Myocyte (in vitro differentiated cells): ENCODE data around the gene MXI1. TPM values are rescaled to one million over a fixed set of nuclear protein-coding genes. Genes with fewer than 3 reads are reported as not detected.
"Not testable (repeated sequence)": the region's sequence is repeated elsewhere in the genome, so short reads cannot be mapped to it uniquely, and the experiment has no call there.

Experiments
- DNase-seq: peaks from one replicate; pipeline ENCODE4 v3.0.0-alpha.2; 2012; ENCODE audit warnings: low read depth
- total RNA-seq: library from RNA; depleted of rRNA; stranded (reverse); fragments of >200 nt; gene quantifications from 2 replicates; pipeline ENCODE4 v1.2.3, GENCODE V29; 2014

MXI1 gene
- total RNA-seq, 1 donor from 2014 or later = 18.5 TPM

GRCh38 chr10:110237894-110238480 lies 30.6 kb downstream of the MXI1 start:
- DNase-seq = no peak

GRCh38 chr10:110239892-110240291 lies 32.5 kb downstream of the MXI1 start:
- DNase-seq = no peak

GRCh38 chr10:110241407-110241806 lies 34.0 kb downstream of the MXI1 start:
- no peak for DNase-seq

GRCh38 chr10:110241841-110242240 lies 34.4 kb downstream of the MXI1 start:
- DNase-seq = no peak

- no peak for DNase-seq
Measured at GRCh38 chr10:110242511-110242910, 35.1 kb downstream of the MXI1 start.

DNA sequence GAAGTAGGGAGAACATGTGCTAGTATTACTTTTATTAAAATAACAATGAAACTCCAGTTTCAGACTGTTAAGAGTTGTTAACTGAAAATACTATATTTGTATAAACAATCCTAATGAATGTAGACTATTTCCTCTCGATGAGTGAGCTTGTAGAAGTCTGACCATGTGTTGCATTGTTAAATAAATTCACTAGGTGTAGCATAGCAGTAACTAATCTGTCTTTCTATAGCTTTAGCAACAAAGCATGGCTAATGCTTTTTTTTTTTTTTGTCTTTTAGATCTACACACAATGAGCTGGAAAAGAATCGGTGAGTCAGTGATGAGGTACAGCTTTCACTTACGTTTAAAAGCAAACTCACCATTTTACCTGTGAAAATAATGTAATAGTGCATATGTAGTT lies 37.1 kb downstream of the MXI1 start:
- DNase-seq = no peak

GRCh38 chr10:110247833-110248232 lies 40.4 kb downstream of the MXI1 start:
- DNase-seq = not testable (repeated sequence)

DNA sequence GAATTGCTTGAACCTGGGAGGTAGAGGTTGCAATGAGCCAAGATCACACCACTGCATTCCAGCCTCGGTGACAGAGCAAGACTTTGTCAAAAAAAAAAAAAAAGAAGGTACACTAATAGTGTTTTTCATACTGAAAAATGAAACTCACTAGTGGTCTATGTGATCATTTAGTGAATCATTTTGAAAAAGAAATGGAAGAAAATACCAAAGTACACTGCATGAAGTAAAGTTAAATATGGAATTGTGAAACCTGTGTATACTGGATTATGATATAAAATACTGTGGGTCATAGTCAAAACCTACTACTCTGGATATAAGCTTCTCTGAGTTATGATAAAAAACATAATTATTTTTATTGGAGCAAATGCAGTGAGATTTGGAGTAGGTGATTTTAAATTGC lies 42.1 kb downstream of the MXI1 start:
- DNase-seq = not testable (repeated sequence)

- DNase-seq = not testable (repeated sequence)
Measured at GRCh38 chr10:110251392-110251791, 44.0 kb downstream of the MXI1 start.

GRCh38 chr10:110252151-110252550 lies 44.7 kb downstream of the MXI1 start:
- DNase-seq = no peak

- no peak for DNase-seq
Measured at GRCh38 chr10:110254467-110254866, 47.1 kb downstream of the MXI1 start.

- DNase-seq = no peak
Measured at GRCh38 chr10:110258542-110258941, 51.1 kb downstream of the MXI1 start.

GRCh38 chr10:110259317-110259716 lies 51.9 kb downstream of the MXI1 start:
- no peak for DNase-seq

- peak; percentile 22 for DNase-seq
Measured at GRCh38 chr10:110260746-110261477, 53.5 kb downstream of the MXI1 start.

- DNase-seq = no peak
Measured at GRCh38 chr10:110263164-110263563, 55.8 kb downstream of the MXI1 start.

DNA sequence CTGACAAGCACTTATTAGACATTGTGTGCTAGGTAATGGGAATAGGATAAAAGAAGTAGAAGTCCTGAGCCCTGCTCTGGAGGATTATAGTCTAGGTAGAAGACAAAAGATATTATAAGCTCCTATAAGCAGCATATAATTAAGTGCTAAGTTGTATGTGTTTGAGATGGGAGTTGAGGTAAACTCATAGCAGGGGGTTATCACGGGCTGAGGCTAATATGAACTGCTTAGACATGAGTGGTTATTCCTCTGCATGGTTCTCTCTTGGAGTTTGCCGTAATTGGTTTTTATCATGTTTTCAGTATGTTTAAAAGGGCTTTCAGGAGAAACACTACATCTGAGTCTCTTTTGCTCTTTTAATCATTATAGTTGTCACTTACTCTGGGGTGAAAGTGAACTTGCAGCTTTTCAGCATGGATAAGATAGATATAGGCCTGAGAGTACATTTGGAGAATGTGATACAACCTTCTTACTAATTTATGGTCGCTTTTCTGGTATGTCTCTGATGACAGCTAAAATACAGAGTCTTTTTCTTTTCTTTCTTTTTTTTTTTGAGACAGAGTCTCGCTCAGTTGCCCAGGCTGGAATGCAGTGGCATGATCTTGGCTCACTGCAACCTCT lies 58.3 kb downstream of the MXI1 start:
- no peak for DNase-seq

GRCh38 chr10:110267276-110267675 lies 59.9 kb downstream of the MXI1 start:
- DNase-seq = no peak

DNA sequence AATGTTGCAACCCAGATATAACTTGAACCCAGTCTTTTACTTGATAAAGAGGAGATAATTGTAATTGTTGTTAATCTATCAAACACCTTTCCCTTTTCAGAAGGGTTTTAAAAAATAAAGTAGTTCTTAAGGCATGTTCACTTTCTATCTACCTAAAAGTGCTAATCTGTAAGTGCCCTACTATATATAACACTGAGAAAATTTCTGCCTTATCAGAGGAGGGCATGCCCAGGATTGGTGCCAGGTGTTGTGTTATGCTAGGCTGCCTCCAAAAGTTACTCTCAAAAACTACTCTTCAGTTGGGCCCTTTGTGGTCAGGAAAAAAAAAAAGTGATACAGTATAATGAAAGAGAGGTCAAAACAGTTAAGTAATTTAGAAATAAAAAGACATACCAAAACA lies 61.0 kb downstream of the MXI1 start:
- no peak for DNase-seq

DNA sequence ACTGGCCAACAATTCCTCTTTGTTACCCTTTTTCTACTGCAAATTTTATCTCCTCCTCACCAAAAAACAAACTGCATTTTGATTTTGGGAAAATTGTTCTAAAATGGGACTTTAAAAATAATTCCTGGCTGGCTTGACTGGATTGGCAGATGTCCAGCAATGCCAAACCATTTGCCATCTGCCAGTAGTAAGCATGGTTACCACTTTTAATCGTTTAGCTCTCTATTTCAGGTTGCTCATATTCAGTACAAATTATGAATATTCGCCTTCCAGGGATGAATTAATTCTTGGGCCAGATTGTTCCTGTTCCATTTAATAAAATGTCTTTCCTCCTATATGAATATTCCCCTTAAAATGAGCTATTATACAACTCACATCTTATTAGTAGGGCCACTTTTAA lies 61.6 kb downstream of the MXI1 start:
- DNase-seq = peak; percentile 51

DNA sequence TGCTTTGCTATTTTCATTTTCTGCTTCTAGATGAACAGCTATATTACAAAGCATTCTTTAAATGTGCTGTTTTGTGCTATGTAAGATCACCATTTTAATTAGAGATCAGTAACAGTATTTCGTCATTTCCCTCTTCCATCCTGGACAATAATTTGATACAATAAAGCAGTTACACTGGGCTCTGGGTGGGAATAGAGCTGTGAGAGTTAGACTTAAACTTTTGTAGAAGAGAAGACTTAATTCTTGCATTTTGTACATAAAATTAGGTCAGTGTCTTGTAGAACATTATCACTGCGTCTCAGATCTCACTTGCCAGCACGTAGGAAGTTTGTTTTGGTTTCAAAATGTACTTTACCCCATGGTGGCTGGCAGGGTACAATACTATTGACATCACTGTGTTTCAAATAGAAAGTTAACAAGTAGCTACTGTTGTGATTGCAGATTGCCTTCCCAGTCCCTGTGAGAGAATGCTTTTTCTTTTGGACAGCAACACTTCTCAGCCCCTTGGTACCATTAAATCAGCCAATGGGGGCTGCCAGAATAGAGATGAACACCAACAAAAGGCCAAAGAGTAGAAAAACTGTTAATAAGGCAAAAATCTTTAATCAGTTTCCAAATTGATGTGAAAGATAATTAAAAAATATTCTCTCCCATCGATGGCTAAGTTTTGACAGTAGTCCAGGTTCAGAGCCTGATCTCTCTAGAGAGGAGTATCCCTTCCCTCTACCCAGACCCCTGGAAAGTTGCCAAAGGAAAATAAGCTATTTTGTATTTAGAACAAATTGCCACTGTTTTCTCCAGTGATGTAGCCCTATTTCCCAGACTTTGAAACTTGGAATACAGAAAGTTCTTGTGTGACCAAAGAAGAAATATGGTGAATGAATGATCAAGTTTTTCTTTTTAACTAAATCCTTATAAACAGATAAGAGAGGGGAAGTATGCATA lies 62.2 kb downstream of the MXI1 start:
- peak; percentile 33 for DNase-seq

DNA sequence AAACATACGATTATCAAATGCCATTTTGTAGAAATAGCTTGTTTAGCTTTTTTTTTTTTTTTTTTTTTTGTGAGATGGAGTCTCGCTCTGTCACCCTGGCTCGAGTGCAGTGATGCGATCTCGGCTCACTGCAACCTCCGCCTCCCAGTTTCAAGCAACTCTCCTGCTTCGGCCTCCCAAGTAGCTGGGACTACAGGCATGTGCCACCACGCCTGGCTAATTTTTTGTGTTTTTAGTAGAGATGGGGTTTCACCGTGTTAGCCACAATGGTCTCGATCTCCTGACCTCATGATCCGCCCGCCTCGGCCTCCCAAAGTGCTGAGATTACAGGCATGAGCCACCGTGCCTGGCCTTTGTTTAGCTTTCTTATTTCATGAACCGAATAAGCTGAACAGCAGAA lies 65.6 kb downstream of the MXI1 start:
- DNase-seq = not testable (repeated sequence)
